Endothelial cell of umbilical vein (primary cell): Measurements from ENCODE around the gene CLIP4. TPM values are rescaled to one million over a fixed set of nuclear protein-coding genes. Genes with fewer than 3 reads are reported as not detected.

Experiments
- BruUV-seq: library from RNA; stranded (reverse); fragments of 400-500 nt; replicated peaks from 2 replicates; lab custom pipeline; 2021; lab: Mats Ljungman, UMichigan
- CTCF ChIA-PET: fragments of 300-600, 350-600 bp; sonication (Branson Sonifier 250); formaldehyde crosslinking; loops from one replicate; lab custom pipeline; 2021; ENCODE audit warnings: antibody characterized with exemption, inconsistent platforms; lab: Charles Lee
- POLR2A ChIA-PET: fragments of 300-600, 350-600 bp; sonication (Branson Sonifier 250); formaldehyde crosslinking; loops from one replicate; lab custom pipeline; 2021; ENCODE audit warnings: antibody characterized with exemption, inconsistent platforms; lab: Charles Lee
- DNase-seq: peaks from one replicate; pipeline ENCODE4 v3.0.0-alpha.2; 2011; ENCODE audit warnings: low read depth, low spot score
- FAIRE-seq: peaks from 2 replicates; lab custom pipeline; 2011; peaks lifted over from hg19 to GRCh38; lab: Jason Lieb, UNC
- H2AFZ ChIP-seq: 2 replicates; pipeline ENCODE4 v1.6.0; 2012; ENCODE audit warnings: low read depth, low read length, control low read depth, inconsistent platforms
- H3K27ac ChIP-seq: 2 replicates; pipeline ENCODE4 v1.5.1; 2011; ENCODE audit warnings: low read depth, mild to moderate bottlenecking, control low read depth, low read length, moderate library complexity; ENCODE audit not compliant: insufficient read depth
- H3K27me3 ChIP-seq, 2 experiments: 2 replicates each; pipeline versions ENCODE4 v1.6.0 to v1.6.1; 2011; ENCODE audit warnings: low read length in 2 of 2, mixed read lengths in 1 of 2; ENCODE audit not compliant: control insufficient read depth in 2 of 2, insufficient read depth in 2 of 2
- H3K36me3 ChIP-seq, 2 experiments: 2 replicates in 1 of 2; 3 replicates in 1 of 2; pipeline ENCODE4 v1.5.1; 2011; ENCODE audit warnings: low read length in 2 of 2, mild to moderate bottlenecking in 1 of 2, moderate library complexity in 1 of 2; ENCODE audit not compliant: control insufficient read depth in 2 of 2, insufficient read depth in 2 of 2; ENCODE audit errors: extremely low read depth in 1 of 2
- H3K4me1 ChIP-seq: 3 replicates; pipeline ENCODE4 v1.5.1; 2011; ENCODE audit warnings: mild to moderate bottlenecking, low read length; ENCODE audit not compliant: control insufficient read depth, insufficient read depth; ENCODE audit errors: extremely low read depth
- H3K4me2 ChIP-seq: 2 replicates; pipeline ENCODE4 v1.6.1; 2011; ENCODE audit warnings: low read length, control low read depth, mixed read lengths; ENCODE audit not compliant: insufficient read depth
- H3K4me3 ChIP-seq, 3 experiments: fragments of 200-600 bp in 1 of 3; sonication (generic), shearing (Covaris generic) in 1 of 3; replicated peaks in 1 of 3; 2 replicates each; pipeline ENCODE4 v1.5.1; 2011 to 2016; ENCODE audit warnings: control low read depth in 3 of 3, low read length in 3 of 3, mild to moderate bottlenecking in 2 of 3, inconsistent platforms in 1 of 3, low read depth in 1 of 3, moderate library complexity in 1 of 3; ENCODE audit not compliant: insufficient read depth in 1 of 3
- H3K79me2 ChIP-seq: 2 replicates; pipeline ENCODE4 v1.6.0; 2012; ENCODE audit warnings: low read length, inconsistent platforms; ENCODE audit not compliant: control insufficient read depth, insufficient read depth
- H3K9ac ChIP-seq: replicated peaks from 2 replicates; pipeline ENCODE3; 2011; ENCODE audit warnings: low read length, control low read depth; ENCODE audit not compliant: insufficient read depth; ENCODE audit errors: extremely low read depth
- H3K9me1 ChIP-seq: replicated peaks from 3 replicates; pipeline ENCODE4 v1.6.0; 2011; ENCODE audit warnings: mild to moderate bottlenecking, low read length; ENCODE audit not compliant: control insufficient read depth, insufficient read depth; ENCODE audit errors: extremely low read depth
- H3K9me3 ChIP-seq: replicated peaks from 2 replicates; pipeline ENCODE4 v1.5.1; 2012; ENCODE audit warnings: low read length, inconsistent platforms; ENCODE audit not compliant: control insufficient read depth, insufficient read depth
- H4K20me1 ChIP-seq: replicated peaks from 2 replicates; pipeline ENCODE3; 2011; ENCODE audit warnings: mild to moderate bottlenecking, low read length; ENCODE audit not compliant: control insufficient read depth, insufficient read depth; ENCODE audit errors: extremely low read depth
- CTCF ChIP-seq, 2 donors: IDR thresholded peaks; 1 replicate in 1 of 2; 2 replicates in 1 of 2; pipeline ENCODE4 v1.5.1; 2011; ENCODE audit warnings: low read length in 2 of 2, mild to moderate bottlenecking in 2 of 2, moderate library complexity in 2 of 2, control low read depth in 1 of 2, inconsistent platforms in 1 of 2, low read depth in 1 of 2; ENCODE audit not compliant: insufficient read depth in 1 of 2; ENCODE audit errors: extremely low read depth in 1 of 2
- EZH2 ChIP-seq: IDR thresholded peaks from 2 replicates; pipeline ENCODE4 v1.6.1; 2012; ENCODE audit warnings: borderline replicate concordance, low read depth, mild to moderate bottlenecking, moderate library complexity, low read length, inconsistent platforms; ENCODE audit not compliant: severe bottlenecking
- FOS ChIP-seq: IDR thresholded peaks from 2 replicates; pipeline ENCODE4 v1.6.1; 2011; ENCODE audit warnings: mild to moderate bottlenecking, low read length, moderate library complexity, borderline replicate concordance; ENCODE audit not compliant: insufficient read depth
- GATA2 ChIP-seq: IDR thresholded peaks from 2 replicates; pipeline ENCODE4 v1.7.0; 2011; ENCODE audit warnings: low read depth, mild to moderate bottlenecking, moderate library complexity, mixed read lengths, low read length; ENCODE audit not compliant: insufficient read length, insufficient read depth
- JUN ChIP-seq: IDR thresholded peaks from 2 replicates; pipeline ENCODE4 v1.6.1; 2011; ENCODE audit warnings: borderline replicate concordance, low read depth; ENCODE audit not compliant: insufficient read length, insufficient read depth
- MAX ChIP-seq: IDR thresholded peaks from 2 replicates; pipeline ENCODE4 v1.6.1; 2011; ENCODE audit not compliant: insufficient read depth, insufficient read length
- MYC ChIP-seq: IDR thresholded peaks from one replicate; pipeline ENCODE4 v1.6.1; 2011; ENCODE audit warnings: mild to moderate bottlenecking, low read depth, low read length
- POLR2A ChIP-seq: IDR thresholded peaks from 2 replicates; pipeline ENCODE4 v1.6.1; 2012; ENCODE audit warnings: low read depth, mild to moderate bottlenecking, control low read depth, low read length
- POLR2AphosphoS5 ChIP-seq: IDR thresholded peaks from 2 replicates; pipeline ENCODE4 v1.6.1; 2012; ENCODE audit warnings: low read depth, mild to moderate bottlenecking, control low read depth, low read length, moderate library complexity; ENCODE audit not compliant: insufficient read depth
- dilution Hi-C: fragments of 300-500 bp; cut with MboI; formaldehyde crosslinking; loops from one replicate; pipeline ENCODE4 v1.15.0; 2019; ENCODE audit warnings: low sequenced_read_pairs; ENCODE audit not compliant: extremely low pct_ligation_motif_present
- intact Hi-C: fragments of 100-400 bp; cut with micrococcal nuclease; formaldehyde crosslinking; loops from one replicate; pipeline ENCODE4 v1.10.0; 2022
- polyA plus RNA-seq, 4 experiments: library from polyadenylated mRNA; depleted of rRNA in 3 of 4; stranded (reverse) in 3 of 4; unstranded in 1 of 4; fragments of >200 nt; gene quantifications; 2 replicates each; pipeline versions ENCODE4 v1.2.1 to v1.2.3, GENCODE V29; 2011 to 2012; ENCODE audit warnings: missing spikeins in 1 of 4
- total RNA-seq: library from RNA; stranded (reverse); gene quantifications from 2 replicates; pipeline ENCODE4 v1.2.3, GENCODE V29; 2021

CLIP4 gene
- total and polyA plus RNA-seq, 2 donors (not counting 3 experiments of a cell fraction or from before 2014, with no cell fraction given) = 9.2 to 24.0 TPM

GRCh38 chr2:29206941-29207340 lies 91.7 kb downstream of the CLIP4 start:
- H3K4me1 ChIP-seq = no peaks in the 10 kb centered on the region
- no peaks in the 10 kb centered on the region for H3K79me2 ChIP-seq
- no peak overlapping the region for H2AFZ ChIP-seq
- intact Hi-C loops = no loop called here
- DNase-seq (no peak), FAIRE-seq (no peak)
- H3K27me3 ChIP-seq = no peaks in the 10 kb centered on the region
- dilution Hi-C loops = no loop called here
- no peak overlapping the region for H3K4me2 ChIP-seq
- H3K27ac ChIP-seq = no peak overlapping the region
- TF ChIP-seq GATA2 = no peak
- TF ChIP-seq JUN = no peak
- no peak for TF ChIP-seq POLR2A
- TF ChIP-seq MYC = no peak
- TF ChIP-seq POLR2AphosphoS5 = no peak
- no peak for TF ChIP-seq FOS
- TF ChIP-seq CTCF (IDR thresholded peaks at IDR 0.05; ENCODE audit: extremely low read depth in 1 of 2, insufficient read depth in 1 of 2, low read depth in 1 of 2, low read length in 2 of 2) = no peak
- TF ChIP-seq EZH2 = no peak
- TF ChIP-seq MAX = no peak
- H3K9me3 ChIP-seq = no peaks in the 10 kb centered on the region
- H3K9ac ChIP-seq = no peak overlapping the region
- BruUV-seq = no TSS peak
- ChIA-PET POLR2A (no interaction called here), CTCF (no interaction called here)
- no peaks in the 10 kb centered on the region for H4K20me1 ChIP-seq
- no peaks in the 10 kb centered on the region for H3K9me1 ChIP-seq
- H3K36me3 ChIP-seq = no peaks in the 10 kb centered on the region
- H3K4me3 ChIP-seq = no peak overlapping the region
